ENCODE data around the gene CDKL4.
"Not testable (repeated sequence)": the region's sequence is repeated elsewhere in the genome, so short reads cannot be mapped to it uniquely, and the experiment has no call there.

CDKL4 gene

GRCh38 chr2:39243469-39244123 lies at the start of gene CDKL4:
Gene CDKL4, minus strand, starts transcription at chr2:39243970.
- in situ Hi-C loops (cut with MboI; ENCODE audit: low sequenced_read_pairs): no loop called here

- in situ Hi-C loops (cut with MboI; ENCODE audit: low sequenced_read_pairs): no loop called here
Measured at GRCh38 chr2:39290433-39290832, 46.7 kb upstream of the CDKL4 start.

DNA sequence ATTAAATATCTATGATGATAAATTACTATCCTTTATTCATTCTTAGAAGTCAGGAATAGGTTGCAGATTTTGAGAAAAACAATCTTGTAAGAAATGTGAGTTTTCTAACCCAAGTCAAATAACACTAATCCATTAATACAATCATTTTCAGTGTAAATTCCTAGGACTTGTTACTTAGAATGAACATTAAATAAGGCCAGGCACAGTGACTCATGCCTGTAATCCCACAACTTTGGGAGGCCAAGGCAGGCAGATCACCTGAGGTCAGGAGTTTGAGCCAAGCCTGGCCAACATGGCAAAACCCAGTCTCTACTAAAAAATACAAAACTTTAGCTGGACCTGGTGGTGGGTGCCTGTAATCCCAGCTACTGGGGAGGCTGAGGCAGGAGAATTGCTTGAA lies 45.8 kb upstream of the CDKL4 start:
- in situ Hi-C loops (cut with MboI; ENCODE audit: low sequenced_read_pairs): no loop called here

- in situ Hi-C loops (cut with MboI; ENCODE audit: low sequenced_read_pairs): no loop called here
Measured at GRCh38 chr2:39283561-39283960, 39.8 kb upstream of the CDKL4 start.

GRCh38 chr2:39281391-39281790 lies 37.6 kb upstream of the CDKL4 start:
- in situ Hi-C loops (cut with MboI; ENCODE audit: low sequenced_read_pairs): no loop called here

- in situ Hi-C loops (cut with MboI; ENCODE audit: low sequenced_read_pairs): no loop called here
Measured at GRCh38 chr2:39275016-39275415, 31.2 kb upstream of the CDKL4 start.

DNA sequence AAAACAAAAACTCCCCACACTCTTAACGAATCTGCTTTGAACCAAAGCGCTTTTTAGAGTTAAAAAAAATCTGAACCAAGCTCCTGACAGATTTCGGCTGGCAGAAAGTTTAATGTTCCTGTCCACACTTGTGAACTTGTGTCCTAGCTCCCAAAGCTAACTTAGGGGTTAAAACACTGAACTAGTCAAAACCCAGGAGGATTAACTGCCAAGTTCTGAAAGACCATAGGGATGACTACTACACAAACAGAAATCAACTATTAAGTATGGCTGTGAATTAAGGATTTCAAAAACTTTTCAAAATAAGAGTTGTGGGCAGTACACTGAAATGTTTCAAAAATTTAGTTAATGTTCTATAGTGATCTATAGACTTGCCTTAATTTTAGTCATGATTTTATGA lies 26.2 kb upstream of the CDKL4 start:
- in situ Hi-C loops (cut with MboI; ENCODE audit: low sequenced_read_pairs): no loop called here

- in situ Hi-C loops (cut with MboI; ENCODE audit: low sequenced_read_pairs): no loop called here
Measured at GRCh38 chr2:39266916-39267434, 23.2 kb upstream of the CDKL4 start.

- in situ Hi-C loops (cut with MboI; ENCODE audit: low sequenced_read_pairs): no loop called here
Measured at GRCh38 chr2:39266139-39266805, 22.5 kb upstream of the CDKL4 start.

DNA sequence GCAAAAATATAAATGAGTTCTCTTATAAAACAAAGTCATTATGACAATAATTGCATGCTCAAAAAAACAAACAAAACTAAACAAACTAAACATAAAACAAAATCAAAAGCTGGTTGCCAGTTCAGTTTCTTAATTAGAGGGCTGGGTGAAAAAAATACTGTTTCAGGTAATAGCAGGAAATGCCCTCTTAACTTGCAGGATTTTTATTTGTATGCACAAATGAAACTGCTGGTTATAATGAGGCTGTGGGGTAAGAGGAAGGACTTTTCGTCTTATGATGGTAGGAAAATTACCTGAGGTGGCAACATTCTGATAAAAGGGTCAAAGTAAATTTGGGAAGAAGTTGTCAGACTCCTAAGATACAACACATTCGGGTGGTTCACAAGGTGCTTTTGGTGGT lies 21.5 kb upstream of the CDKL4 start:
- in situ Hi-C loops (cut with MboI; ENCODE audit: low sequenced_read_pairs): no loop called here

DNA sequence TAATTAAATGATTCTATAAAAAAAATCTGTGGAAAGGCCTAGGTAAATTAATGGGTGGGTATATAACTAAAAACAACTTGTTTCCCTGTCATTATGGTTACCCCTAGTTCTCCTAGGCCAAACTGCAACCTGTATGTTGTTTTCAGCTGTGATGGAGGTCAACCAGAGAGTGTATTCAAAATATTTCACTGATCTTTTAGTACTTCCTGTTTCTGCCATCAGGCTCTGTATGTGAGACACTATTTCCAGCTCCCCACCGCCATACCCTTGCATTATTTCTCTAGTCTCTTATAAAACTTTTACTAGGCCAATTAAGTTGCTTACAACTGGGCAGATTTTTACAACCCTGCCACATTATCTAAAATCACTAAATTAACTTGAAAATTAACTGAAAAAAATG lies 21.0 kb upstream of the CDKL4 start:
- in situ Hi-C loops (cut with MboI; ENCODE audit: low sequenced_read_pairs): no loop called here

GRCh38 chr2:39260087-39260486 lies 16.3 kb upstream of the CDKL4 start:
- in situ Hi-C loops (cut with MboI; ENCODE audit: low sequenced_read_pairs): no loop called here

DNA sequence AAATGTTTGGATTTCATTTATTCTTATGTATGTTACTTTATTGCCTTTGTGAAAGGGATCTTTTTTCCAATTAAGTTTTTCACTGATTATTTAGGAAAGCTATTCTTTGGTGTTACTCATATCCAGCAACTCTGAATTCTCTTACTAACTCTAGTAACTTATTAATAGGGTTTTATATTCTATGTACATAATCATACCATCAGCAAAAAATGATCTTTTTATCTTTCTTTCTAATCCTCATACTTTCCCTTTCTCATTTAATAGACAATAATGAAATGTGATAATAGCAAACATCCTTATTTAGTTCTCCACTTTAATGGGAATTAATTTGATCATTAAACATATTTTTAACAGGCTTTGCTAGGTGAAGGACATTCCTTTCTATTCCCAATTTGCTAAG lies 12.3 kb upstream of the CDKL4 start:
- in situ Hi-C loops (cut with MboI; ENCODE audit: low sequenced_read_pairs): no loop called here

DNA sequence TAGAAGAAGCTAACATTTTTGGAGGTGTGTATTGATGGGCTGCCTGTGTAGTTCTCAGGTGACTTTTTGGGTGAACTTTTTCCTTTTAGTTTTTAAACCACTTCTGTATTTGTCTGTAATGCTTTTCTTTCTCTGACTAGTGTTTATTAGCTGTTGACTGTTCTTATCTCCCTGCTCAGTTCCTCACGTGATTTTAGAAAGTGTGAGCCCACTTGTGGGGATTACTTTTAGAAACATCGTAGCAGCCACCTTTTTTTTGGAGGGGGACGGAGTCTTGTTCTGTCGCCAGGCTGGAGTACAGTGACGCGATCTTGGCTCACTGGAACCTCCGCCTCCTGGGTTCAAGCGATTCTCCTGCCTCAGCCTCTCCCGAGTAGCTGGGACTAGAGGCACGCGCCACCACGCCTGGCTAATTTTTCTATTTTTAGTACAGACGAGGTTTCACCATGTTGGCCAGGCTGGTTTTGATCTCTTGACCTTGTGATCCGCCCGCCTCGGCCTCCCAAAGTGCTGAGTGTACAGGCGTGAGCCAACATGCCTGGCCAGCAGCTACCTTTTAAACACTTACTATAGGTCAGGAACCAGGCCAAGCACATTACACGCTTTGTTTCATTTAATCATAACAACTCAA lies 9.2 kb upstream of the CDKL4 start:
- in situ Hi-C loops (cut with MboI; ENCODE audit: low sequenced_read_pairs): no loop called here

DNA sequence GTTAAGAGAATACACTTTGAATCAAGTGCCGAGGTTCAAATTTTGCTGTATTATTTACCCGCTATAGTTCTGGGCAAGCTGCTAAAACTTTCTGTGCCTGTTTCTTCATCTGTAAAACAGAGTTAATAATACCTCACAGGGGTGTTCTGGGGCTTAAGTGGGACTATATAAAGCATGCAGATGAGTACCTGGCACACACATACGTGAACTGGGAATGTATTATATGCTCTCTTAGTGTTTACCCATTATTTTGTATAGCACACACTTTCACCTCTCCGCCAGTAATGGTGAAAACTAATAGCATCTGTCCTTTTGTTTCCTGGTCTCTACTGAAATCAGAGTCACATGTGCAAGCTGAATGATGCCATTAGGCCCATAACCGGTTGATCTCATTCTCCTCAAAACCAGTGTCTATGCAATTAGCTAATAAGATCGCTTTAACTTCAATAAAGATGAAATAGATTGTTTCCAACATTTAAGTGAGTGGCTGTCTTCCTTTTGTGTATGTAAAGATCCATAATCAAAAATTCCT lies 3.8 kb upstream of the CDKL4 start:
- in situ Hi-C loops (cut with MboI; ENCODE audit: low sequenced_read_pairs): no loop called here

- in situ Hi-C loops (cut with MboI; ENCODE audit: low sequenced_read_pairs): no loop called here
Measured at GRCh38 chr2:39246382-39246980, 2.7 kb upstream of the CDKL4 start.

- in situ Hi-C loops (cut with MboI; ENCODE audit: low sequenced_read_pairs): not testable (repeated sequence)
Measured at GRCh38 chr2:39244963-39245625, 1.3 kb upstream of the CDKL4 start.

GRCh38 chr2:39244241-39244862 lies 582 bp upstream of the CDKL4 start:
- in situ Hi-C loops (cut with MboI; ENCODE audit: low sequenced_read_pairs): not testable (repeated sequence)

GRCh38 chr2:39241588-39241987 lies 2.2 kb downstream of the CDKL4 start:
- in situ Hi-C loops (cut with MboI; ENCODE audit: low sequenced_read_pairs): no loop called here

- in situ Hi-C loops (cut with MboI; ENCODE audit: low sequenced_read_pairs): no loop called here
Measured at GRCh38 chr2:39240758-39241157, 3.0 kb downstream of the CDKL4 start.

All from HL-60/S4 treated with phorbol 12-myristate 13-acetate at 8.2 ng/mL for 4 days and 3 days (cell line).